ENCODE measurements around the gene TOLLIP.

- no peak for TF ChIP-seq USF2 (IDR thresholded peaks at IDR 0.05; ENCODE audit: low read length)
- no peak for TF ChIP-seq MAFK (IDR thresholded peaks at IDR 0.05; ENCODE audit: low read depth, low read length)
- no peak for TF ChIP-seq SP1 (IDR thresholded peaks at IDR 0.05; ENCODE audit: low read depth, low read length)
- no peak for TF ChIP-seq TBP (IDR thresholded peaks at IDR 0.05; ENCODE audit: low read depth, low read length)
- no peak for TF ChIP-seq POLR2AphosphoS5 (IDR thresholded peaks at IDR 0.05; ENCODE audit: low read depth, low read length)
- no peak for TF ChIP-seq EZH2 (IDR thresholded peaks at IDR 0.05; ENCODE audit: low read depth, low read length, severe bottlenecking)
- TF ChIP-seq CTCF (IDR thresholded peaks at IDR 0.05; ENCODE audit: control extremely low read depth in 1 of 3, insufficient read depth in 1 of 3, low read depth in 1 of 3, low read length in 3 of 3), result no peak
- no peak for TF ChIP-seq RAD21 (IDR thresholded peaks at IDR 0.05 in 1 of 2, conservative IDR thresholded peaks at IDR 0.05 in 1 of 2; ENCODE audit: low read depth in 2 of 2, low read length in 2 of 2)
- TF ChIP-seq POLR2A (IDR thresholded peaks at IDR 0.05; ENCODE audit: control extremely low read depth in 1 of 2, low read depth in 2 of 2, low read length in 2 of 2), result no peak
- TF ChIP-seq YY1 (IDR thresholded peaks at IDR 0.05; ENCODE audit: low read depth, low read length), result no peak
These were observed 50.4 kb downstream of the TOLLIP start for GRCh38 chr11:1259076-1259461.
